HG03520 (cell line): ENCODE results near the gene CD151.

Source experiments
- ATAC-seq: cut with Tn5 transposase; IDR thresholded peaks from one replicate; pipeline ENCODE4 v1.9.1; 2021; ENCODE audit warnings: mild to moderate bottlenecking, moderate library complexity; ENCODE audit not compliant: unreplicated experiment

CD151 gene

DNA sequence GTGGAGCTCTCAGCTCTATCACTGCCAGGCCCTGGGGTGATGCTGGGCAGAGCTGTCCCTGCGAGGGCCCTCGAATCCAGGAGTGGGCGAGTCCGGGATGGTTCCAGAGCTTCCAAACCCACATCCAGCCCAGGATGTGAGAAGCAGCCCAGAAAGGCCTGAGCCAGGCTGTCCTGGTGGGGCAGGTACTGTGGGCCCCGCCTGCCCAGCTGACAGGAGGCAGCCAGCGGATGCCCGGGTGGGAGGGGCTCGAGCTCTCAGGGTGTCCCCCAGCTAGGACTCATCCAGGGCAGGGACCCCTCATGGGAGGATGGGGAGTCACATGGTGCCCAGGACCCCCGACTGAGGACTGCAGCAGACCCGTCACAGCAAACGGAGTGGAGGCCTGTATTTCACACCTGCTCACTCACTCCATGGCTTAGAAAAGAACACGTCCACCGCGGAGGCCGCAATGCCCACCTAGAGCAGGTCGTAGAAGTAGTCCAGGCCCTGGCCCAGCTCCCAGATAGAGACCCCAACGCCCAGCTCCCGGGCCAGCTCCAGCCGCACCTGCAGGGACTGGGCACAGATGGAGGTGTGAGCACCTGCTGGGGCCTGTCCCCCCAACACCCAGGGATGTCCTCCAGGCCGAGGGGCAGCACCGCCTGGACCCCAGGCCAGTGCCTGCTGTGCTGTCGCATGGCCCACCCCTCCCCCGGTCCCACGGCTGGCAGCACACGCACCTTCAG is 36.8 kb downstream of the CD151 start:
- ATAC-seq: no peak

GRCh38 chr11:870127-870413 is 37.3 kb downstream of the CD151 start:
- ATAC-seq: no peak

- ATAC-seq: no peak
Measured at GRCh38 chr11:870418-870817, 37.7 kb downstream of the CD151 start.

DNA sequence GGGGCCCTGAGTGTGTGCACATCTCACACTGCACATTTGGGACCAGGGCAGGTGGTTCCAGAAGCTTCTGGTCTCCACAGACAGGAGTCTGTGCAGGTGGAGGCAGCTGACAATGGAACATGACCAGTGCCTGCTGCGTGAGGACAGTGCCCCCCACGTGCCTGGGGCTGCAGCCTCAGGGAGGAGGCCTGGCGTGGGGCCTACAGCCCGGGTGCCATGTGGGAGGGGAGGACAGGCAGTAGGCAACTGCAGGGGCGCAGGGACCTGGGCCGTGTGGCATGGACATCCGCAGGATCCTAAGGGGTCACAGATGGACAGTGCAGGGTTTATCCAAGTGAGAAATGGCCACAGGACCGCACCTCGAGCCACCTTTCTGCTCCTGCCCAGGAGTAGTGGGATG is 38.7 kb downstream of the CD151 start:
- ATAC-seq: no peak

- ATAC-seq: no peak
Measured at GRCh38 chr11:872799-873198, 40.0 kb downstream of the CD151 start.

DNA sequence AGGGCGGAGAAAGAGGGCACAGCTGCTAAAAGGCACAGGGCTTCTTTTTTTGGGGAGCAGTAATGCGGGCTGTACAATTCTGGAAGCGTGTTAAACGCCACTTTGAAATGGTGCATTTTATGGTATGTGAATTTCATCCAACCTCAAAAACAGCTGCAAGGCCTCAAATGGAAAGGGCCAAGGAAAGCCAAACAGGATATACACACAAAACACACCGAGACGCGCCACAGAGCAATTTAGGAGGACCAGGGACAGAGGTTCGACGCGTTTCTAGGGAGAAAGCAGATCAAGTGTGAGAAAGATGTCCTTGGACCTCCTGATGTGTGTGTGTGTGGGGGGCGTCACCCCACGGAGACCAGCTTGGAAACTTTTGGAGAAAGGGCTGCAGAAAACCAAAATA is 41.0 kb downstream of the CD151 start:
- no peak for ATAC-seq

- no peak for ATAC-seq
Measured at GRCh38 chr11:875203-875602, 42.5 kb downstream of the CD151 start.

- no peak for ATAC-seq
Measured at GRCh38 chr11:875769-876301, 43.1 kb downstream of the CD151 start.

DNA sequence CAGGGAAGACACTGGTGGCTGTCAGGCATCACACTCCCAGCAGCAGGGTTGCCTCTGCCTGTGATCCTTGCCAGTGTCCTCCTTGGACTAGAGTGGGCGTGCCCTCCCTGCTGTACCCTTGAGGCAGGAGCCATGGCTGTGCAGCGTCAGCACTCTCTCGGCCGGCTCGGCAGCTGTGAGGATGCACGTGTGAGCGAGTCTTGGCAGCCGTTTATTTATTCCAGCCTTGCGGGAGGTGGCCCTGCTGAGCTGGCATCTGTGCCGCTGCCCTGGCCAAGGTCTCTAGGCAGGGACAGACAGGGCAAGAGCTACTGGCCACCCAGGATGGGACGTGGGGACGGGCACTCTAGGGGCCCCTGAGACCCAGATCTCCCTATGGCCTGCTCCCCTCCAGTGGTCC is 43.8 kb downstream of the CD151 start:
- no peak for ATAC-seq

GRCh38 chr11:877565-877964 is 44.8 kb downstream of the CD151 start:
- no peak for ATAC-seq

DNA sequence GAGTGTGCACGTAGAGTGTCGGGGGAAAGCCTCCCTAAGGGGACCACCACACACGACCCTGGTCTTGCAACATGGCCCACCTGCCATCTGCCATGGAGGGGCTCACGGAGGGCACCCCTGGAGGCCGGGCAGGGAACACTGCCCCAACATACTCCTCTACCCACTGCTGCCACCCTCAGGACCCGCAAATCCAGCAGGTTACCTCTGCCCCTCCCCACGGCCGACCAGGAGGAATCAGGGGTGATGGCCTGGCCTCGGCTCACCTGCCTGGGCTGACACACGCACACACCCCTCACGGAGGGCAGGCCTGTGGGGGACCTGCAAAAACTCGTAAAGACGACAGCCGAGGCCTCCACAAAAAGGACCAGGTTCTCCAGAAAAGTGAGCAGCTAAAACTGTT is 47.7 kb downstream of the CD151 start:
- ATAC-seq: no peak

GRCh38 chr11:882596-882995 is 49.8 kb downstream of the CD151 start:
- no peak for ATAC-seq

GRCh38 chr11:883527-883926 is 50.8 kb downstream of the CD151 start:
- no peak for ATAC-seq

DNA sequence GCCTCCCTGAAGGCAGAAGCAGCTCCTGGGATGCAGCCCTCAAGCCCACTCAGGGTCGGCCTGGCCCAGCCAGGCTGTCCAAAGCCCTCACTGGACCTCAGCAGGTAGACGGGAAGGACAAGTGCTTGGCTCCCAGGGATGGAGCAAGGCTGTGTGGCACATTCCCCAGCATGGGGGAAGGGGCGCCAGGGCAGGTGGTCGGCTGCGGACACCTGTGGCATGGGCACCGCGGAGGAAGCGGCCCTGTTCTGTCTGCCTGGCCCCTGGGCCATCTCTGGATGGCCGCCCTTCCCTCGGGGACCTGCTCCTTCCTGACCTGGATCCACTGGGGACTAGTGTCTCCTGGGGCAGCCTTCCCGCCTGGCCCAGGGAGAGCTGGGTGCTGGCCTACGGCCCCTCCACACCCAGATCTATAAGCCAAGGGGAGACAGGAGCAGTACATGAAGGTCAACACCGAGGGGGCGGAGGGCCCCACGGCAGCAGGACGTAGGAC is 51.9 kb downstream of the CD151 start:
- ATAC-seq: no peak

DNA sequence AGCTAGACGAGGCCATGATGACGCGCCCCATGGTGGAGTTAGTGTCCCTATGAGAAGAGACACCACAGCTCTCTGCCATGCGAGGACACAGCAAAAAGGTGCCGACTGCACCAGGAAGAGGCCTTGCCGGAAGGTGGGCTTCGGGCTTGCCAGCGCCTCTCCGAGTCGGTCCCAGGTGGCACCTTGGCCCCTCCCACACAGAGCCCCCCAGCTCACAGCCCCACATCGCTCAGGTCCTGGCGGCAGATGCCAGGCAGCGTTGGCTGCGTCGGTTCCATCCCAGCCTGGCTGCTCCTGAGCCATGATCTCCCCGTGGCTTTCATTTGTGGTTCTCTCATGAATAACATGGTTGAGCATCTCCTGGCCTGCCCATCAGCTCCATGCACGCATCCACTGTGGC is 53.8 kb downstream of the CD151 start:
- ATAC-seq: no peak

DNA sequence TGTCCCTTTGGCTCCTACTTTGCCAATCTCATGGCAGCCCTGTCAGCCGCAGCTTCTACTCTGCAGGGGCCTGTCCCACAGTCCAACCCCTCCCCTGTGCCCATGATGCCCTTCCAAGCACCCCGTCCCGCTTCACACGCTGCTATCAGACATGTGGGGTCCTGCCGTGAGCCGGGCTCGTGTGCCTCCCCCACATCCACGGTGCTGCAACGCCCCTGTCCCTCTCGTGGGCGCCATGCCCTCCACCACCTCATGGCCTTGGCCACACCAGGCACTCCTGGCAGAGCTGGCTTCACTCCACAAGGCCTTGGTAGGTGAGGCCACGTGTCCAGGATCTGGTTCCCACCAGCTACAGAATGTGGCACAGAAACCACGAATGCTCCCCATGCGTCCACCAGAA is 54.8 kb downstream of the CD151 start:
- ATAC-seq: no peak
